GM12892 (cell line): Measurements from ENCODE around the gene AS3MT.
A peak's percentile ranks its signal among the peaks of the same experiment; 100 is the strongest.
"Not testable (repeated sequence)": the region's sequence is repeated elsewhere in the genome, so short reads cannot be mapped to it uniquely, and the experiment has no call there.

Source experiments
- DNase-seq: peaks from one replicate; pipeline ENCODE4 v3.0.0; 2011; ENCODE audit not compliant: insufficient read length
- FAIRE-seq: peaks from 2 replicates; lab custom pipeline; 2011; peaks lifted over from hg19 to GRCh38; lab: Jason Lieb, UNC
- POLR2A ChIP-seq: IDR thresholded peaks from 2 replicates; pipeline ENCODE4 v1.6.1; 2011; ENCODE audit warnings: low read depth, low read length, control low read depth
- POLR2AphosphoS5 ChIP-seq: IDR thresholded peaks from 2 replicates; pipeline ENCODE4 v1.6.1; 2011; ENCODE audit warnings: low read depth, low read length, control low read depth
- TAF1 ChIP-seq: IDR thresholded peaks from 2 replicates; pipeline ENCODE4 v1.6.1; 2011; ENCODE audit warnings: low read depth, mild to moderate bottlenecking, control low read depth, low read length, borderline replicate concordance

The AS3MT gene

GRCh38 chr10:102916173-102916572, 46.9 kb downstream of the AS3MT start:
- no peak for TF ChIP-seq TAF1
- no peak for TF ChIP-seq POLR2AphosphoS5
- DNase-seq (no peak), FAIRE-seq (no peak)

GRCh38 chr10:102917314-102917961, 48.2 kb downstream of the AS3MT start:
- peak; percentile 92 for FAIRE-seq

GRCh38 chr10:102917962-102918816, 48.9 kb downstream of the AS3MT start, which contains the start of gene CNNM2:
Gene CNNM2, plus strand, starts transcription at chr10:102918294. Its CDS starts 187 bp downstream, at chr10:102918481.
- peak; percentile 86 for DNase-seq
- TF ChIP-seq POLR2A (peak; percentile 83), POLR2AphosphoS5 (peak; percentile 59), TAF1 (peak; percentile 96)
- peak; percentile 99 for FAIRE-seq

More at GRCh38 chr10:102917314-102917961, 48.2 kb downstream of the AS3MT start:
- no peak for TF ChIP-seq TAF1
- TF ChIP-seq POLR2AphosphoS5, result no peak
- peak; percentile 55 for DNase-seq

- no peak for FAIRE-seq
- TF ChIP-seq TAF1 (no peak), POLR2A (no peak), POLR2AphosphoS5 (no peak)
- DNase-seq, result peak; percentile 27
Observed at GRCh38 chr10:102918817-102919245, 49.6 kb downstream of the AS3MT start.

GRCh38 chr10:102919246-102919959, 50.1 kb downstream of the AS3MT start:
- DNase-seq (no peak), FAIRE-seq (no peak)
- TF ChIP-seq TAF1 (no peak), POLR2AphosphoS5 (no peak), POLR2A (no peak)

GRCh38 chr10:102919992-102920739, 50.9 kb downstream of the AS3MT start:
- TF ChIP-seq POLR2AphosphoS5 (no peak), TAF1 (no peak), POLR2A (no peak)
- FAIRE-seq (no peak), DNase-seq (no peak)

- FAIRE-seq (peak; percentile 66), DNase-seq (no peak)
- TF ChIP-seq TAF1 (no peak), POLR2A (no peak), POLR2AphosphoS5 (no peak)
Observed at GRCh38 chr10:102923601-102924000, 54.3 kb downstream of the AS3MT start.

- FAIRE-seq, result no peak
- TF ChIP-seq POLR2AphosphoS5, result no peak
- no peak for TF ChIP-seq POLR2A
- no peak for TF ChIP-seq TAF1
- no peak for DNase-seq
Observed at GRCh38 chr10:102926842-102927241, 57.6 kb downstream of the AS3MT start.

GRCh38 chr10:102927311-102928010, 58.2 kb downstream of the AS3MT start:
- FAIRE-seq (no peak), DNase-seq (no peak)
- no peak for TF ChIP-seq POLR2A
- no peak for TF ChIP-seq TAF1
- no peak for TF ChIP-seq POLR2AphosphoS5

- DNase-seq, FAIRE-seq: not testable (repeated sequence)
Observed at GRCh38 chr10:102928442-102928841, 59.2 kb downstream of the AS3MT start.
